Measurements from ENCODE around the gene PCSK4. TPM values are rescaled to one million over a fixed set of nuclear protein-coding genes. Genes with fewer than 3 reads are reported as not detected.
"Not testable (repeated sequence)": the region's sequence is repeated elsewhere in the genome, so short reads cannot be mapped to it uniquely, and the experiment has no call there.

PCSK4 gene
- total and polyA plus RNA-seq, 9 of the 15 experiments (the other 6 are each of a cell fraction or from before 2014, with no cell fraction given) = 0.01 to 9.1 (median 2.1) TPM; not detected in 1

DNA sequence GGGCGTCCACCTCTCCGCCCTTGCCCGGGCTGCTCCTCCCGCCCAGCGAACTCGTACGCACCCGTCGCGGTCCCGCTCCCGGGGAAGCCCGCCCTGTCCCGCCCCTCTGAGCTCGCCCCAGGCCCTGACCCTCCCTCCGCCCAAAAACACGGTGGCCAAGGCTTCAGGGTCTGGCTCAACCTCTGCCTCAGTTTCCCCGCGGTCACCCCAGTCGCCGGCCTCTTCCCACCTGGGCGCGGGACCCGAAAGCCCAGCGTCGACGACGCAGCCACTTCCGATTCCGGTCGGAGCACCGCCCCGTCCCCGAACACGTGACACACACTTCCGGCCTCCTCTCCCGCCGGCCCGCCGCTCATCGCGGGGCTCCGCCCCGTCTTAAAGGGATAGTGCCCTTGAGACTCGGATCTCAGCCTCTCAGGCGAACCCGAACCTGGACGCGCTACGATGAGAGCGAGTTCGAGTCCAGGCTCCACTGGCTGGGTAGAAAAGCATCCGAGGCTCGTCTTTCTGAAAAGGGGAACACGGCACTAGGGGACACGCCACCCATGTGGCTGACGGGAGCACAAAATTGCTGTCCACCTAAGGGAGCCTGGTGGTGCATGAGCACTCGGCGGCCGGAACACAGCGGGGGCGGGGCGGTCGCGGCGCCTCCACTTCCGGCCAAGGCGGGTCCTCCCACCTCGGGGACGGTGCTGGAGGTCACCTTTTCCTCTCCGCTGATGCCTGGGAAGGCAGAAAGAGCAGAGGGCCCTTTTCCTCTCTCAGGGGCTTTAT, 11.0 kb downstream of the PCSK4 start, which contains the start of gene C19orf25 (continued):
- TF ChIP-seq MCM3 (IDR thresholded peaks at IDR 0.05) = no peak
- no peak for TF ChIP-seq MED1 (CRISPR knock-in tag; IDR thresholded peaks at IDR 0.05; ENCODE audit: borderline replicate concordance)
- TF ChIP-seq RFX5 (IDR thresholded peaks at IDR 0.05; ENCODE audit: low read depth, low read length) = no peak
- TF ChIP-seq NR2C2 (CRISPR knock-in tag; IDR thresholded peaks at IDR 0.05) = no peak
- peak; percentile 80 for TF ChIP-seq NR2C2 (tag; IDR thresholded peaks at IDR 0.05)
- no peak for TF ChIP-seq PTRF (tag; IDR thresholded peaks at IDR 0.05)
- TF ChIP-seq SIX5 (IDR thresholded peaks at IDR 0.05; ENCODE audit: borderline replicate concordance in 1 of 2, insufficient read depth in 1 of 2, low read depth in 1 of 2, low read length in 2 of 2) = no peak
- no peak for TF ChIP-seq HDAC3 (IDR thresholded peaks at IDR 0.05; ENCODE audit: borderline replicate concordance, partially characterized antibody)
- no peak for TF ChIP-seq BRCA1 (IDR thresholded peaks at IDR 0.05)
- no peak for TF ChIP-seq BRCA1 (CRISPR knock-in tag; IDR thresholded peaks at IDR 0.05)
- TF ChIP-seq WHSC1 (IDR thresholded peaks at IDR 0.05; ENCODE audit: low read length) = no peak

DNA sequence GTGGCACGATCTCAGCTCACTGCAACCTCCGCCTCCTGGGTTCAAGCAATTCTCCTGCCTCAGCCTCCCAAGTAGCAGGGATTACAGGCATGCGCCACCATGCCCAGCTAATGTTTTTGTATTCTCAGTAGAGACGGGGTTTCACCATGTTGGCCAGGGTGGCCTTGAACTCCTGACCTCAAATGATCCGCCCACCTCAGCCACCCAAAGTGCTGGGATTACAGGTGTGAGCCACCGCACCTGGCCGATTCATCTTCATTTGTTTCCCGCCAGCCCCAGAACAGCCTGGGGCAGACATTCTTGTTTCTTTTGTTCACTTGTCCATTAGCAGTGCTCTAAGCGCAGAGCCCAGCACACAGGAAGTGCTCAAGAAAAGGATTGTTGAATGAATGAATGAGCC, 13.1 kb downstream of the PCSK4 start:
- Histone ChIP-seq H3K79me2 (ENCODE audit: control insufficient read depth, insufficient read depth, low read length) (peaks cover 44% of the 10 kb centered on the region), H3K27ac (ENCODE audit: extremely low read depth, low read depth, low read length) (0 out of 3 replicates have a peak overlapping the region, but pooled peaks have one; percentile 28), H3K9ac (ENCODE audit: insufficient read depth in 1 of 2, low read depth in 2 of 2, low read length in 2 of 2) (peak overlapping the region in 1 of 2 experiments; percentile 24; a peak in 2 of 4 replicates), H3K36me3 (ENCODE audit: control insufficient read depth, insufficient read depth, low read length) (peaks cover 33% of the 10 kb centered on the region; the same call in 2 of the 3 replicates), H3K4me1 (replicated peaks in 1 of 2; ENCODE audit: control insufficient read depth in 2 of 2, insufficient read depth in 2 of 2, low read length in 2 of 2) (peaks cover 5 to 83% of the 10 kb centered on the region in 2 experiments; a peak in 4 of 5 replicates)
- ATAC-seq; H3K9me3 ChIP-seq (replicated peaks; ENCODE audit: control insufficient read depth, insufficient read depth, low read depth, low read length); BruUV-seq (replicated peaks); H3K4me3 ChIP-seq; CTCF ChIA-PET (ENCODE audit: low intra/inter-chr PET ratio); H3K27me3 ChIP-seq (ENCODE audit: control insufficient read depth in 2 of 2, insufficient read depth in 2 of 2, low read length in 2 of 2); H3K9me1 ChIP-seq (ENCODE audit: control insufficient read depth, insufficient read depth, low read length); H2AFZ ChIP-seq (ENCODE audit: low read depth, low read length); H4K20me1 ChIP-seq (replicated peaks; ENCODE audit: control insufficient read depth, insufficient read depth, low read length); FAIRE-seq; intact Hi-C loops (cut with micrococcal nuclease); H3K4me2 ChIP-seq (ENCODE audit: insufficient read depth, low read length); in situ Hi-C loops (cut with MboI); DNase-seq (ENCODE audit: extremely low read depth in 1 of 4, low spot score in 3 of 4): not testable (repeated sequence)
- WGBS (ENCODE audit: insufficient coverage, low coverage, missing lambda C conversion rate) = 95% methylated on average over 6 of the region's 9 CpGs
- 0 out of 2 replicates have a peak, but pooled peaks have one; percentile 36 for TF ChIP-seq ZNF24 (IDR thresholded peaks at IDR 0.05)
- POLR2A ChIA-PET = interaction anchor here (0.8 kb wide), 1 partner anchor 10 kb away, joined by 4 read pairs; no protein-coding TSS in a partner anchor
